Activated naive CD8-positive, alpha-beta T cell treated with anti-CD3 and anti-CD28 coated beads, Interleukin-2, amount 10 ng/mL, durations not matched to agents 7 days and 5 days (primary cell): Measurements from ENCODE around the gene NPFFR1. TPM values are rescaled to one million over a fixed set of nuclear protein-coding genes. Genes with fewer than 3 reads are reported as not detected.
A peak's percentile ranks its signal among the peaks of the same experiment; 100 is the strongest.

Source experiments
- ATAC-seq: fragments of 150-1000 bp; cut with Tn5 transposase; one replicate; pipeline ENCODE4 v1.10.0; 2021; ENCODE audit warnings: low read depth, moderate library complexity
- POLR2A ChIA-PET: fragments of 350-600 bp; sonication (Branson Sonifier 250); formaldehyde crosslinking; loops from one replicate; lab custom pipeline; 2021; ENCODE audit warnings: antibody characterized with exemption; lab: Charles Lee
- DNase-seq: peaks from one replicate; pipeline ENCODE4 v3.0.0; 2021
- H3K27ac Mint-ChIP-seq: one replicate; pipeline ENCODE4 v1.8.0; 2022; ENCODE audit warnings: mild to moderate bottlenecking, mixed read lengths
- H3K27me3 Mint-ChIP-seq: one replicate; pipeline ENCODE4 v1.8.0; 2022; ENCODE audit warnings: mild to moderate bottlenecking, moderate library complexity, mixed read lengths
- H3K36me3 Mint-ChIP-seq: one replicate; pipeline ENCODE4 v1.8.0; 2021; ENCODE audit warnings: mild to moderate bottlenecking, mixed read lengths
- H3K4me1 Mint-ChIP-seq: one replicate; pipeline ENCODE4 v1.8.0; 2021; ENCODE audit warnings: mixed read lengths
- H3K4me3 Mint-ChIP-seq: one replicate; pipeline ENCODE4 v1.8.0; 2022; ENCODE audit warnings: mild to moderate bottlenecking, moderate library complexity, mixed read lengths
- H3K9me3 Mint-ChIP-seq: one replicate; pipeline ENCODE4 v1.8.0; 2021; ENCODE audit warnings: mixed read lengths
- total RNA-seq, 2 experiments: library from RNA; stranded (reverse); gene quantifications; one replicate each; pipeline ENCODE4 v1.2.3, GENCODE V29; 2021

NPFFR1 gene
- under 1 TPM in 1 of 2 experiments, not detected in 1; 0.03 TPM for total RNA-seq

GRCh38 chr10:70283445-70284399 is at the start of gene NPFFR1:
NPFFR1 (minus strand) TSS chr10:70284004; CDS start chr10:70283676, 328 bp downstream.
- Mint-ChIP-seq H3K9me3 (no peaks in the 10 kb centered on the region), H3K27ac (no peak within 1 kb of the TSS), H3K36me3 (no peaks in the 10 kb centered on the region), H3K27me3 (peaks cover 63% of the 10 kb centered on the region), H3K4me3 (no peak within 1 kb of the TSS), H3K4me1 (peaks cover 3% of the 10 kb centered on the region)
- no peak for ATAC-seq
- POLR2A ChIA-PET, result no interaction called here
- DNase-seq, result no peak

DNA sequence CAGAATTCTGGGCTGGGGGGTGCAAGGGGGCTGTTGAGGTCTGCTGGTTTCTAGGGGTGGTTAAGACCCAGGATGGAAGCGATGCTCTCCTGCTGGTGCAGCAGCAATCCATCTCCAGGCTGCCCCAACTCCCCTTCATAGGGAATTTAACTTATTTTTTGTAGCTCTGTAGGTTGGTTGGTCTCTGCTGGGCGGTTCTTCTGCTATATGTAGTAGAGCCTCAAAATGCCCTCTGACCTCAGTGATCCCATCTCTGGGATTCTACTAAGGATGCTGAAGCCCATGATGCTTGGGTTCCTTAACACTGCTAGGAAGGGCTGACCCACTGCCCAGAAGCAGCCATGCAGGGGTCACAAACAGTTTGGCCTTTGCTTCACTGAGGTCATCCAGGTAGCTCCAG is 49.5 kb upstream of the NPFFR1 start:
- DNase-seq (no peak), ATAC-seq (no peak)
- Mint-ChIP-seq H3K4me3 (no peak overlapping the region), H3K27me3 (no peaks in the 10 kb centered on the region), H3K36me3 (peaks cover 29% of the 10 kb centered on the region), H3K27ac (no peak overlapping the region), H3K9me3 (peaks cover 13% of the 10 kb centered on the region), H3K4me1 (peaks cover 31% of the 10 kb centered on the region)
- POLR2A ChIA-PET, result interaction anchor here (1.7 kb wide), 1 partner anchor 9 kb away, joined by 6 read pairs; no protein-coding TSS in a partner anchor

DNA sequence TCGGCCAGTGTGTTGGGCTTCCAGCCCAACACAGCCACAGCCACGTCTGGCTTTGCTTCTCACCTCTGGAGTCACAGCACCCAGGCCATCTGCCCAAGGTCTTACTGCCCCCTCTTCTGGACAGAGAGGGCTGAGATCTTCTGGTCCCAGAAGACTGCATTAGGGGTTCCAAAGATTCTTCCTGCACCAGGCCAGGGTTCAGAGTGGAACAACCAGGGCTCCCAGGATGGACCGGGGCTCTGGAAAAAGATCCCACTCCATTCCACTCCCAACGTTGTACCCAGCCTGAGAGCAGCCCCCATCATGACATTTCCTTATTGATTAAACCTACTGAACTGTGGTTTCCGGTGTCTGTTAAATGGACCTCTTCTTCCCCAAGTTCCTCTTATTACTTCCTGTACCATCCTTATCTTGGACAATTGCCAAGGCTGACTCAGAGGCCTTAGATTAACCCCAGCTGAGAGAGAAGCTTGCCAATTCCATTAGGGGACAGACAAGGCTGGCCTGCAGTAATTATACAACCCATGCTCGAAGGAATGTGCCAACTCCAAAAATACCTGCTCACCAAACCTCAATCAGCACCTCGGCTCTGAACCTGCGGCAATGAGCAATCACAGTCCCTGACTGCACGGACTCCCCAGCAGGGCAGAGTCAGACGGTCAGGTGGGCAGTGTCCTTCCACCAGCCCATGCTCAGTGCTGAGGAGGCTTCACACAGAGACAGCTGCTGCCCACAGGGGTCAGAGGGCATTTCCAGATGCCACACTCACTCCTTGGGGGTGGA is 47.9 kb upstream of the NPFFR1 start:
- POLR2A ChIA-PET, result interaction anchor here (1.7 kb wide), 1 partner anchor 8 kb away, joined by 6 read pairs; no protein-coding TSS in a partner anchor
- peak; percentile 57 for ATAC-seq
- Mint-ChIP-seq H3K9me3 (peaks cover 13% of the 10 kb centered on the region), H3K36me3 (peaks cover 27% of the 10 kb centered on the region), H3K27ac (no peak overlapping the region), H3K4me1 (peaks cover 31% of the 10 kb centered on the region), H3K4me3 (peak overlapping the region; percentile 45), H3K27me3 (no peaks in the 10 kb centered on the region)
- no peak for DNase-seq

DNA sequence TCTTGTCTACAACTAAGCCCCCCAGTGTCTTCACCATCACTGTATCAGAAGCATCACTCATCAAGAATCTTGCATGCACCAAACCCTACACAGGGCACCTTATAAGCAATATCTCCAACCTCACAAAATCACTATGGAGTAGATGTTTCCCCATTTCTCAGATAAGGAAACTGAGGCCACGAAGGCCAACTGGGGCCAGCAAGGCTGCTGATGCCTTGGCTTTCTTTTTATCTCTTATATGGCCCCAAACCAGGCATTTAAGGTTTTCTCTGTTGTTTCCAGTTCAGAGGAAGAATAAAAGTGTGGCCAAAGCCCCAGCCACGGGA is 47.3 kb upstream of the NPFFR1 start:
- Mint-ChIP-seq H3K36me3 (peaks cover 24% of the 10 kb centered on the region), H3K9me3 (peaks cover 9% of the 10 kb centered on the region), H3K4me1 (peaks cover 28% of the 10 kb centered on the region), H3K27ac (no peak overlapping the region), H3K27me3 (no peaks in the 10 kb centered on the region), H3K4me3 (no peak overlapping the region)
- POLR2A ChIA-PET, result no interaction called here
- no peak for DNase-seq
- ATAC-seq, result no peak

- POLR2A ChIA-PET, result no interaction called here
- Mint-ChIP-seq H3K27me3 (no peaks in the 10 kb centered on the region), H3K27ac (no peak overlapping the region), H3K4me1 (peaks cover 30% of the 10 kb centered on the region), H3K9me3 (peaks cover 5% of the 10 kb centered on the region), H3K4me3 (no peak overlapping the region), H3K36me3 (peaks cover 20% of the 10 kb centered on the region)
- DNase-seq (no peak), ATAC-seq (no peak)
These were observed 46.9 kb upstream of the NPFFR1 start for GRCh38 chr10:70330671-70331070.

GRCh38 chr10:70328967-70329366 is 45.2 kb upstream of the NPFFR1 start:
- peaks cover 2% of the 10 kb centered on the region for H3K9me3 Mint-ChIP-seq
- no peak for DNase-seq
- H3K27ac Mint-ChIP-seq, result no peak overlapping the region

GRCh38 chr10:70328018-70328417 is 44.2 kb upstream of the NPFFR1 start:
- H3K4me3 Mint-ChIP-seq, result no peak overlapping the region
- H3K27me3 Mint-ChIP-seq, result no peaks in the 10 kb centered on the region
- no peak overlapping the region for H3K27ac Mint-ChIP-seq
- peaks cover 12% of the 10 kb centered on the region for H3K36me3 Mint-ChIP-seq
- ATAC-seq (no peak), DNase-seq (no peak)
- POLR2A ChIA-PET, result no interaction called here
- peaks cover 51% of the 10 kb centered on the region for H3K4me1 Mint-ChIP-seq
- H3K9me3 Mint-ChIP-seq, result peaks cover 2% of the 10 kb centered on the region

More at GRCh38 chr10:70328967-70329366, 45.2 kb upstream of the NPFFR1 start:
- ATAC-seq, result no peak
- H3K4me3 Mint-ChIP-seq, result no peak overlapping the region
- POLR2A ChIA-PET, result no interaction called here
- H3K36me3 Mint-ChIP-seq, result peaks cover 17% of the 10 kb centered on the region
- no peaks in the 10 kb centered on the region for H3K27me3 Mint-ChIP-seq
- peaks cover 43% of the 10 kb centered on the region for H3K4me1 Mint-ChIP-seq

- DNase-seq, result peak; percentile 17
- H3K27me3 Mint-ChIP-seq, result no peaks in the 10 kb centered on the region
- ATAC-seq, result no peak
- POLR2A ChIA-PET, result interaction anchor here (1.6 to 2.2 kb wide), 2 partner anchors 8 to 92 kb away, joined by 6 to 12 read pairs; partner anchors contain the start of gene PPA1
- H3K4me3 Mint-ChIP-seq, result no peak overlapping the region
- H3K9me3 Mint-ChIP-seq, result no peaks in the 10 kb centered on the region
- peaks cover 4% of the 10 kb centered on the region for H3K36me3 Mint-ChIP-seq
- H3K4me1 Mint-ChIP-seq, result peaks cover 36% of the 10 kb centered on the region
- H3K27ac Mint-ChIP-seq, result peak overlapping the region; percentile 96
These were observed 41.4 kb upstream of the NPFFR1 start for GRCh38 chr10:70324951-70325781.

GRCh38 chr10:70324339-70324861 is 40.6 kb upstream of the NPFFR1 start:
- peak; percentile 55 for DNase-seq
- POLR2A ChIA-PET, result interaction anchor here (0.6 to 2.2 kb wide), 4 partner anchors 8 to 92 kb away, joined by 3 to 12 read pairs (median 4); partner anchors contain the start of gene PPA1
- H3K4me1 Mint-ChIP-seq, result peaks cover 36% of the 10 kb centered on the region
- peaks cover 4% of the 10 kb centered on the region for H3K36me3 Mint-ChIP-seq
- H3K27ac Mint-ChIP-seq, result peak overlapping the region; percentile 96
- H3K4me3 Mint-ChIP-seq, result peak overlapping the region; percentile 37
- ATAC-seq, result peak; percentile 52
- H3K9me3 Mint-ChIP-seq, result no peaks in the 10 kb centered on the region
- no peaks in the 10 kb centered on the region for H3K27me3 Mint-ChIP-seq

DNA sequence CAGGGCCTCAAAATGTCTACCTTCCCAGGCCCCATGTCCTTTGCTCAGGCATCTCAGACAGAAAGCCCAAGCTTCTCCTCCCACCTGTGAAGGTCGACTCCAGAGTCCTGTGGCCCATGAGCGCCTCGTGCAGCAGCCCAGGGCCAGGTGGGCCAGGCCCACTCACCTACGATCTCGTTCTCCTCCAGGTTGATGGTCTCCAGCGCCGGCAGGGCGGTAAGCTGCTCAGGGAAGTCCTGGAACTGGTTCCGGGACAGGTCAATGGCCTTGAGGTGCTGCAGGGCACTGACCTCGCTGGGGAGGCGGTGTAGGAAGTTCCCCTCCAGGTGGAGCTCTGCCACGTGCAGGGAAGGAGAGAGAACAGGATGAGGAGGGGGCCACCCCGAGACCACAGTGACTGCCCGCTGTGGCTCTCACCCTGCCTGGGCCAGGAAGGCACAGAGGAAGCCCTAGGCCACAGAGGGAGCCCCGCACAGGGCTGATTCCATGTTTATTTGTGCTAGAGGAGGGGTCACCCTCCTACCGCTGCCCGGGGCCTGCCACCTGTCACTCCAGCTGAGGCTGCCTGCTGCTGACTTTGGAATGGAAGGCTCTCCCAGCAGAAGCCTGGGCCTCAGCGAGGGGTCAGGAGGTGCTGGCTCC is 40.0 kb upstream of the NPFFR1 start:
- POLR2A ChIA-PET, result interaction anchor here (0.6 to 2.2 kb wide), 5 partner anchors 9 to 91 kb away, joined by 3 to 12 read pairs (median 4); partner anchors contain the start of gene PPA1
- ATAC-seq (no peak), DNase-seq (peak; percentile 52)
- no peaks in the 10 kb centered on the region for H3K27me3 Mint-ChIP-seq
- peak overlapping the region; percentile 96 for H3K27ac Mint-ChIP-seq
- peak overlapping the region; percentile 72 for H3K4me3 Mint-ChIP-seq
- H3K4me1 Mint-ChIP-seq, result peaks cover 34% of the 10 kb centered on the region
- H3K9me3 Mint-ChIP-seq, result no peaks in the 10 kb centered on the region
- peaks cover 2% of the 10 kb centered on the region for H3K36me3 Mint-ChIP-seq

DNA sequence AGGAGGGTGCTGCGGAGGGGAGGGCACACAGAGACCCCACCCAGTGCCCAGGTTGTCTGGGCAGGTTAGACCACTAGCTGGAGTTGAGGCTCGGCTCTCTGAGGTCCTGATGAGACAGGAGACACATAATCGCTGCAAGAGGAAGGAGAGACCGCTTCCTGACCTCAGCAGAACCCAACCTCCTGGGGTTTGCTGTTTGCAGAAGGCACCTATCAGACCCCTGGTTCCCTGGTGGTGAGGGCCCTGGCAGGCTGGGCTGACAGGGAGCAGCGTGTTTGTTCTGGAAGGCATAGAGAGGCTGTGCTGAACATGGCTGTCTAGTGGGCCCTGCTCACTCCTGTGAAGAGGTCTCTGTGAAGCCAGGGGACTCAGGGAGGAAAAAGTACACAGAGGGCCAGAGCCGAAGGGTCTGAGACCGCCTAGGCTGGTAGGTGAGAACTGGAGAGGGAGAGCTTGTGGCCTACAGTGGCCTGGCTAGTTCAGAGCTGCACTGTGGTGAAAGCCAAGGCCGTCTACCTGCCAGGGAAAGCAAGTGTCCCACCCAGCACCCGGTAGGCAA is 39.4 kb upstream of the NPFFR1 start:
- Mint-ChIP-seq H3K4me3 (peak overlapping the region; percentile 72), H3K9me3 (no peaks in the 10 kb centered on the region), H3K4me1 (peaks cover 33% of the 10 kb centered on the region), H3K36me3 (peaks cover 2% of the 10 kb centered on the region), H3K27ac (peak overlapping the region; percentile 96), H3K27me3 (no peaks in the 10 kb centered on the region)
- peak; percentile 73 for DNase-seq
- peak; percentile 91 for ATAC-seq
- POLR2A ChIA-PET, result interaction anchor here (1.0 to 2.2 kb wide), 5 partner anchors 9 to 148 kb away, joined by 3 to 12 read pairs (median 4); partner anchors contain the start of gene PPA1
